WTC11 (cell line): ENCODE data around the gene TRIML1. TPM values are rescaled to one million over a fixed set of nuclear protein-coding genes. Genes with fewer than 3 reads are reported as not detected.

Source experiments
- GRHL2 ChIP-seq: fragments of 250-450 bp; sonication (Bioruptor Pico); IDR thresholded peaks from 2 replicates; pipeline ENCODE4 v1.8.0; 2022; ENCODE audit warnings: mild to moderate bottlenecking, moderate library complexity; ENCODE audit not compliant: insufficient replicate concordance, severe bottlenecking
- RELA ChIP-seq: sonication (generic); formaldehyde crosslinking; IDR thresholded peaks from 2 replicates; pipeline ENCODE4 v1.8.1; 2022; ENCODE audit warnings: missing genetic modification reagents, mild to moderate bottlenecking, borderline replicate concordance
- total RNA-seq: library from RNA; stranded (reverse); gene quantifications from 3 replicates; pipeline ENCODE4 v1.2.3, GENCODE V29; 2021
- TF ChIP-seq, protein P1 (sequence below): sonication (generic); formaldehyde crosslinking; IDR thresholded peaks from 2 replicates; pipeline ENCODE4 v1.8.0; 2022; ENCODE audit warnings: missing genetic modification reagents

The TRIML1 gene
- total RNA-seq, 1 experiment from 2014 or later, result not detected

DNA sequence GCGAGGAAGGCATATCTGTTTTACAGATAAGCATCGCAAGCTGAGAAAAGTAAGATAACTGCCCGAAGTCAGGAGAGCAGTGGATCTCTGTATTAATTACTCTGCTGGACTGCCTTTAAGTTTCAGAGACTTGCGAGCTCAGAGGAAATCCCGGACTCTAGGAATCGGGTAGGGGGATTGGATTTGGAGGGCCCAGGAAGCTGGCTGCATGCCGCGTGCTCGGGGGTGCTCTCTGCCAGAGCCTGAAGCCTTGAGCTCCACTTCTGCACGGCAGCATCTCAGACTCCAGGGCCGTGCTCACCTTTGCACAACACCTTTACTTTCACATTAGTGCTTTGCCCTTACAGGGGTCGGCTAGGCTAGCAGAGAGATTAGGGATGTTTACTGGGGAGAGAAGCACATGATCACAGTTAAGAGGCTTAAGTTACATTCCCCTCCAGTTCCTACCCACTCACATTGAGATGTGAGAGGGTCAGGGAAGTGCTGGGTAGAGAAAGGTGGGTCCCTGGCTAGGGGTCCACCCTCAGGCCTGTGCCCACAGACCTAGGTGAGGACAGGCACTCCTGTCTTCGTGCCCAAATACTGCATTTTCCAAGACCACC is 57.0 kb downstream of the TRIML1 start (continued):
- TF ChIP-seq, protein P1, sequence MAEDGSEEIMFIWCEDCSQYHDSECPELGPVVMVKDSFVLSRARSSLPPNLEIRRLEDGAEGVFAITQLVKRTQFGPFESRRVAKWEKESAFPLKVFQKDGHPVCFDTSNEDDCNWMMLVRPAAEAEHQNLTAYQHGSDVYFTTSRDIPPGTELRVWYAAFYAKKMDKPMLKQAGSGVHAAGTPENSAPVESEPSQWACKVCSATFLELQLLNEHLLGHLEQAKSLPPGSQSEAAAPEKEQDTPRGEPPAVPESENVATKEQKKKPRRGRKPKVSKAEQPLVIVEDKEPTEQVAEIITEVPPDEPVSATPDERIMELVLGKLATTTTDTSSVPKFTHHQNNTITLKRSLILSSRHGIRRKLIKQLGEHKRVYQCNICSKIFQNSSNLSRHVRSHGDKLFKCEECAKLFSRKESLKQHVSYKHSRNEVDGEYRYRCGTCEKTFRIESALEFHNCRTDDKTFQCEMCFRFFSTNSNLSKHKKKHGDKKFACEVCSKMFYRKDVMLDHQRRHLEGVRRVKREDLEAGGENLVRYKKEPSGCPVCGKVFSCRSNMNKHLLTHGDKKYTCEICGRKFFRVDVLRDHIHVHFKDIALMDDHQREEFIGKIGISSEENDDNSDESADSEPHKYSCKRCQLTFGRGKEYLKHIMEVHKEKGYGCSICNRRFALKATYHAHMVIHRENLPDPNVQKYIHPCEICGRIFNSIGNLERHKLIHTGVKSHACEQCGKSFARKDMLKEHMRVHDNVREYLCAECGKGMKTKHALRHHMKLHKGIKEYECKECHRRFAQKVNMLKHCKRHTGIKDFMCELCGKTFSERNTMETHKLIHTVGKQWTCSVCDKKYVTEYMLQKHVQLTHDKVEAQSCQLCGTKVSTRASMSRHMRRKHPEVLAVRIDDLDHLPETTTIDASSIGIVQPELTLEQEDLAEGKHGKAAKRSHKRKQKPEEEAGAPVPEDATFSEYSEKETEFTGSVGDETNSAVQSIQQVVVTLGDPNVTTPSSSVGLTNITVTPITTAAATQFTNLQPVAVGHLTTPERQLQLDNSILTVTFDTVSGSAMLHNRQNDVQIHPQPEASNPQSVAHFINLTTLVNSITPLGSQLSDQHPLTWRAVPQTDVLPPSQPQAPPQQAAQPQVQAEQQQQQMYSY (CRISPR knock-in tag), result peak; percentile 97
- TF ChIP-seq GRHL2 (CRISPR knock-in tag) (no peak), RELA (CRISPR knock-in tag) (no peak)
- TF ChIP-seq, all 79 proteins: peak for 4

Other genes starting within 250 kb of the TRIML1 start
- gene ZFP42, start 143.7 kb upstream of the TRIML1 start, total RNA-seq, result 120 to 128 TPM (median 122 TPM) in 3 replicates
- gene TRIML2, start 29.8 kb upstream of the TRIML1 start, total RNA-seq, result 88.9 to 115 TPM (median 94.4 TPM) in 3 replicates